Gastrocnemius medialis (tissue), 4 donors: Measurements from ENCODE around the gene DIPK1A.

ENCODE experiments used
- POLR2A ChIP-seq, 2 donors: fragments of 450-650 bp; IDR thresholded peaks; one replicate each; pipeline ENCODE4 v1.6.1; 2017; ENCODE audit warnings: antibody characterized with exemption in 2 of 2, mild to moderate bottlenecking in 2 of 2, moderate library complexity in 2 of 2
- TF ChIP-seq, protein P1 (sequence below), 5 experiments: fragments of 450-650 bp in 3 of 5; fragments of 200-600 bp in 2 of 5; sonication (generic) in 2 of 5; IDR thresholded peaks in 4 of 5; conservative IDR thresholded peaks in 1 of 5; 1 replicate in 4 of 5; 2 replicates in 1 of 5; pipeline ENCODE4 v1.5.1; 2016 to 2019; ENCODE audit warnings: antibody characterized with exemption in 5 of 5, mild to moderate bottlenecking in 3 of 5, moderate library complexity in 3 of 5

DNA sequence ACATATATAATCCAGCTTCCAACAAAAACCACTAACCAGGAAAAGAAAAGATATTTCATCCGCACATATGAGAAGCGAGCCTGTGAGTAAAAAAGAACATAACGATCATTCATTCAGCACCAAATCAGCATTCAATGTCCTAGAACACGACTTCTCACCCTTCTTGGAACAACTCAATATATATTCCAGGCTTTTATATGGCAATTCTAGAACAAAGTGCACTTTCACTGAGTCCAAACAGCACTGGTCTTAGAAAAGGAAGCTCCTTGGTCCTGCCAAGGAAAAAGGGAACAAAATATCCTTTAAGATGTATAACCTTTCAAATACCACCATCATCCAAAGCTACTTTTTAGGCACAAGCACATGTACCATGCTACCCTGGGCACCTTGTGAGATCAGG lies 84.9 kb downstream of the DIPK1A start:
- TF ChIP-seq, protein P1, sequence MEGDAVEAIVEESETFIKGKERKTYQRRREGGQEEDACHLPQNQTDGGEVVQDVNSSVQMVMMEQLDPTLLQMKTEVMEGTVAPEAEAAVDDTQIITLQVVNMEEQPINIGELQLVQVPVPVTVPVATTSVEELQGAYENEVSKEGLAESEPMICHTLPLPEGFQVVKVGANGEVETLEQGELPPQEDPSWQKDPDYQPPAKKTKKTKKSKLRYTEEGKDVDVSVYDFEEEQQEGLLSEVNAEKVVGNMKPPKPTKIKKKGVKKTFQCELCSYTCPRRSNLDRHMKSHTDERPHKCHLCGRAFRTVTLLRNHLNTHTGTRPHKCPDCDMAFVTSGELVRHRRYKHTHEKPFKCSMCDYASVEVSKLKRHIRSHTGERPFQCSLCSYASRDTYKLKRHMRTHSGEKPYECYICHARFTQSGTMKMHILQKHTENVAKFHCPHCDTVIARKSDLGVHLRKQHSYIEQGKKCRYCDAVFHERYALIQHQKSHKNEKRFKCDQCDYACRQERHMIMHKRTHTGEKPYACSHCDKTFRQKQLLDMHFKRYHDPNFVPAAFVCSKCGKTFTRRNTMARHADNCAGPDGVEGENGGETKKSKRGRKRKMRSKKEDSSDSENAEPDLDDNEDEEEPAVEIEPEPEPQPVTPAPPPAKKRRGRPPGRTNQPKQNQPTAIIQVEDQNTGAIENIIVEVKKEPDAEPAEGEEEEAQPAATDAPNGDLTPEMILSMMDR (IDR thresholded peaks at IDR 0.05 in 4 of 5, conservative IDR thresholded peaks at IDR 0.05 in 1 of 5): no peak
- no peak for TF ChIP-seq POLR2A (IDR thresholded peaks at IDR 0.05)
